ENCODE results near the gene SCGB1C1.

DNA sequence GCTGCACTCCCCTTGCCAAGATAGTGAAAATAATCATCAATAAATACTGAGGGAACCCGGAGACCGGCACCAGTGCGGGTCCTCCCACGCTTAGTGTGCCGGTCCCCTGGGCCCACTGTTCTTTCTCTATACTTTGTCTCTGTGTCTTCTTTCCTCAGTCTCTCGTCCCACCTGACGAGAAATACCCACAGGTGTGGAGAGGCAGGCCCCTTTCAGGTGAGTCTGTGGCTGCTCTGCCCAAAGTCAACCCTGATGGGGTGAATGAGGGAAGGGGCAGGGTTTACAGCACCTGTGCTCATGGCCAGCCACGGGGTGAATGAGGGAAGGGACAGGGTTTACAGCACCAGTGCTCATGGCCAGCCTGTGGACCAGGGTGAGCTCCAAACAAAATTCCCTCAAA, 9.6 kb downstream of the SCGB1C1 start:
- no peak for TF ChIP-seq POLR2AphosphoS2 (IDR thresholded peaks at IDR 0.05; ENCODE audit: low read depth, low read length)
- TF ChIP-seq CTCF (IDR thresholded peaks at IDR 0.05 in 2 of 3, conservative IDR thresholded peaks at IDR 0.05 in 1 of 3; ENCODE audit: control insufficient read depth in 2 of 3, extremely low read depth in 1 of 3, insufficient read depth in 1 of 3, low read depth in 3 of 3, low read length in 3 of 3): no peak
- TF ChIP-seq POLR2A (IDR thresholded peaks at IDR 0.05; ENCODE audit: low read depth, low read length): no peak
- TF ChIP-seq BRCA1 (IDR thresholded peaks at IDR 0.05; ENCODE audit: low read depth, low read length): no peak
- TF ChIP-seq CBX5 (IDR thresholded peaks at IDR 0.05; ENCODE audit: low read depth): no peak
- TF ChIP-seq HCFC1 (IDR thresholded peaks at IDR 0.05; ENCODE audit: low read length): no peak
- TF ChIP-seq, protein P1, sequence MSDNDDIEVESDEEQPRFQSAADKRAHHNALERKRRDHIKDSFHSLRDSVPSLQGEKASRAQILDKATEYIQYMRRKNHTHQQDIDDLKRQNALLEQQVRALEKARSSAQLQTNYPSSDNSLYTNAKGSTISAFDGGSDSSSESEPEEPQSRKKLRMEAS (IDR thresholded peaks at IDR 0.05; ENCODE audit: low read depth, low read length): no peak
- TF ChIP-seq, protein P2, sequence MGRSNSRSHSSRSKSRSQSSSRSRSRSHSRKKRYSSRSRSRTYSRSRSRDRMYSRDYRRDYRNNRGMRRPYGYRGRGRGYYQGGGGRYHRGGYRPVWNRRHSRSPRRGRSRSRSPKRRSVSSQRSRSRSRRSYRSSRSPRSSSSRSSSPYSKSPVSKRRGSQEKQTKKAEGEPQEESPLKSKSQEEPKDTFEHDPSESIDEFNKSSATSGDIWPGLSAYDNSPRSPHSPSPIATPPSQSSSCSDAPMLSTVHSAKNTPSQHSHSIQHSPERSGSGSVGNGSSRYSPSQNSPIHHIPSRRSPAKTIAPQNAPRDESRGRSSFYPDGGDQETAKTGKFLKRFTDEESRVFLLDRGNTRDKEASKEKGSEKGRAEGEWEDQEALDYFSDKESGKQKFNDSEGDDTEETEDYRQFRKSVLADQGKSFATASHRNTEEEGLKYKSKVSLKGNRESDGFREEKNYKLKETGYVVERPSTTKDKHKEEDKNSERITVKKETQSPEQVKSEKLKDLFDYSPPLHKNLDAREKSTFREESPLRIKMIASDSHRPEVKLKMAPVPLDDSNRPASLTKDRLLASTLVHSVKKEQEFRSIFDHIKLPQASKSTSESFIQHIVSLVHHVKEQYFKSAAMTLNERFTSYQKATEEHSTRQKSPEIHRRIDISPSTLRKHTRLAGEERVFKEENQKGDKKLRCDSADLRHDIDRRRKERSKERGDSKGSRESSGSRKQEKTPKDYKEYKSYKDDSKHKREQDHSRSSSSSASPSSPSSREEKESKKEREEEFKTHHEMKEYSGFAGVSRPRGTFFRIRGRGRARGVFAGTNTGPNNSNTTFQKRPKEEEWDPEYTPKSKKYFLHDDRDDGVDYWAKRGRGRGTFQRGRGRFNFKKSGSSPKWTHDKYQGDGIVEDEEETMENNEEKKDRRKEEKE (IDR thresholded peaks at IDR 0.05): no peak
- no peak for TF ChIP-seq NRF1 (conservative IDR thresholded peaks at IDR 0.05; ENCODE audit: low read depth, low read length)
- no peak for TF ChIP-seq LARP7 (IDR thresholded peaks at IDR 0.05)
- no peak for TF ChIP-seq CBX3 (IDR thresholded peaks at IDR 0.05; ENCODE audit: borderline replicate concordance, low read depth)
- TF ChIP-seq RELB (IDR thresholded peaks at IDR 0.05; ENCODE audit: low read depth): no peak
- TF ChIP-seq SIN3A (IDR thresholded peaks at IDR 0.05; ENCODE audit: low read depth, low read length): no peak
